Nephron (organoid): ENCODE measurements around the gene GREB1.

Experiments
- H3K27ac Mint-ChIP-seq, 3 experiments: 2 replicates each; pipeline ENCODE4 v1.8.0; 2020; ENCODE audit warnings: mixed read lengths in 3 of 3, mild to moderate bottlenecking in 2 of 3, moderate library complexity in 1 of 3
- H3K27me3 Mint-ChIP-seq: 2 replicates; pipeline ENCODE4 v1.8.0; 2021; ENCODE audit warnings: low read depth, mild to moderate bottlenecking, moderate library complexity, mixed read lengths
- H3K36me3 Mint-ChIP-seq: 2 replicates; pipeline ENCODE4 v1.8.0; 2020; ENCODE audit warnings: low read depth, mixed read lengths
- H3K4me1 Mint-ChIP-seq: 2 replicates; pipeline ENCODE4 v1.8.0; 2020; ENCODE audit warnings: mixed read lengths
- H3K4me3 Mint-ChIP-seq, 3 experiments: 2 replicates each; pipeline ENCODE4 v1.8.0; 2020; ENCODE audit warnings: mild to moderate bottlenecking in 3 of 3, mixed read lengths in 3 of 3, moderate library complexity in 2 of 3
- H3K9me3 Mint-ChIP-seq: 2 replicates; pipeline ENCODE4 v1.8.0; 2020; ENCODE audit warnings: mixed read lengths
- CTCF ChIP-seq, 3 experiments: fragments of 200-600 bp; sonication (generic); IDR thresholded peaks; one replicate each; pipeline ENCODE4 v1.5.0; 2021; ENCODE audit warnings: antibody characterized with exemption in 3 of 3; ENCODE audit not compliant: unreplicated experiment in 3 of 3

Gene GREB1

GRCh38 chr2:11651856-11652548 is 118.2 kb downstream of the GREB1 start:
- TF ChIP-seq CTCF (IDR thresholded peaks at IDR 0.05; ENCODE audit: unreplicated experiment in 3 of 3), result no peak
- peaks cover under 1% of the 10 kb centered on the region for H3K27me3 Mint-ChIP-seq
- H3K4me3 Mint-ChIP-seq, result no peak overlapping the region
- H3K27ac Mint-ChIP-seq, result no peak overlapping the region
- H3K9me3 Mint-ChIP-seq, result no peaks in the 10 kb centered on the region
- peaks cover 11% of the 10 kb centered on the region for H3K4me1 Mint-ChIP-seq
- no peaks in the 10 kb centered on the region for H3K36me3 Mint-ChIP-seq

- Mint-ChIP-seq H3K4me1 (peaks cover 11% of the 10 kb centered on the region), H3K27ac (no peak overlapping the region), H3K4me3 (no peak overlapping the region), H3K36me3 (no peaks in the 10 kb centered on the region), H3K27me3 (peaks cover 4% of the 10 kb centered on the region), H3K9me3 (no peaks in the 10 kb centered on the region)
- no peak for TF ChIP-seq CTCF (IDR thresholded peaks at IDR 0.05; ENCODE audit: unreplicated experiment in 3 of 3)
Observed at GRCh38 chr2:11652553-11652952, 118.7 kb downstream of the GREB1 start.

GRCh38 chr2:11655495-11655894 is 121.7 kb downstream of the GREB1 start:
- H3K36me3 Mint-ChIP-seq, result no peaks in the 10 kb centered on the region
- H3K9me3 Mint-ChIP-seq, result no peaks in the 10 kb centered on the region

GRCh38 chr2:11656252-11656651 is 122.4 kb downstream of the GREB1 start:
- no peaks in the 10 kb centered on the region for H3K36me3 Mint-ChIP-seq
- peaks cover 6% of the 10 kb centered on the region for H3K9me3 Mint-ChIP-seq
- H3K27me3 Mint-ChIP-seq, result peaks cover 26% of the 10 kb centered on the region
- H3K4me3 Mint-ChIP-seq, result no peak overlapping the region
- no peak overlapping the region for H3K27ac Mint-ChIP-seq
- TF ChIP-seq CTCF (IDR thresholded peaks at IDR 0.05; ENCODE audit: unreplicated experiment in 3 of 3), result no peak
- peaks cover 11% of the 10 kb centered on the region for H3K4me1 Mint-ChIP-seq

More at GRCh38 chr2:11655495-11655894, 121.7 kb downstream of the GREB1 start:
- H3K4me1 Mint-ChIP-seq, result peaks cover 11% of the 10 kb centered on the region
- H3K4me3 Mint-ChIP-seq, result no peak overlapping the region
- no peak for TF ChIP-seq CTCF (IDR thresholded peaks at IDR 0.05; ENCODE audit: unreplicated experiment in 3 of 3)
- peaks cover 21% of the 10 kb centered on the region for H3K27me3 Mint-ChIP-seq
- H3K27ac Mint-ChIP-seq, result peak overlapping the region in 1 of 3 experiments; percentile 10

GRCh38 chr2:11656671-11657101 is 122.8 kb downstream of the GREB1 start:
- no peak overlapping the region for H3K27ac Mint-ChIP-seq
- TF ChIP-seq CTCF (IDR thresholded peaks at IDR 0.05; ENCODE audit: unreplicated experiment in 3 of 3), result no peak
- H3K9me3 Mint-ChIP-seq, result peaks cover 7% of the 10 kb centered on the region
- H3K36me3 Mint-ChIP-seq, result no peaks in the 10 kb centered on the region
- H3K27me3 Mint-ChIP-seq, result peaks cover 28% of the 10 kb centered on the region
- no peak overlapping the region for H3K4me3 Mint-ChIP-seq
- peaks cover 11% of the 10 kb centered on the region for H3K4me1 Mint-ChIP-seq

GRCh38 chr2:11657195-11657594 is 123.3 kb downstream of the GREB1 start:
- H3K9me3 Mint-ChIP-seq, result peaks cover 11% of the 10 kb centered on the region
- peaks cover 11% of the 10 kb centered on the region for H3K4me1 Mint-ChIP-seq
- H3K27me3 Mint-ChIP-seq, result peaks cover 28% of the 10 kb centered on the region
- no peak for TF ChIP-seq CTCF (IDR thresholded peaks at IDR 0.05; ENCODE audit: unreplicated experiment in 3 of 3)
- H3K27ac Mint-ChIP-seq, result no peak overlapping the region
- H3K36me3 Mint-ChIP-seq, result no peaks in the 10 kb centered on the region
- no peak overlapping the region for H3K4me3 Mint-ChIP-seq
